SK-N-SH (cell line): ENCODE results near the gene CDC42EP4.

Experiments used
- CTCF ChIP-seq: fragments of 200-600 bp; sonication (generic); IDR thresholded peaks from 2 replicates; pipeline ENCODE4 v1.6.1; 2017; ENCODE audit warnings: antibody characterized with exemption, mild to moderate bottlenecking, moderate library complexity
- ELF1 ChIP-seq: IDR thresholded peaks from 2 replicates; pipeline ENCODE4 v1.4.0; 2012
- EZH2phosphoT487 ChIP-seq: fragments of 200-600 bp; sonication (generic); IDR thresholded peaks from 2 replicates; pipeline ENCODE4 v1.6.1; 2017; ENCODE audit warnings: low read depth, mixed run types, mild to moderate bottlenecking, antibody characterized with exemption, moderate library complexity, borderline replicate concordance
- MAX ChIP-seq: IDR thresholded peaks from 2 replicates; pipeline ENCODE4 v1.4.0; 2012; ENCODE audit warnings: low read depth
- RAD21 ChIP-seq: IDR thresholded peaks from 2 replicates; pipeline ENCODE4 v1.6.1; 2012; ENCODE audit warnings: mild to moderate bottlenecking, low read length
- REST ChIP-seq: IDR thresholded peaks from 2 replicates; pipeline ENCODE4 v1.6.1; 2012; ENCODE audit warnings: mild to moderate bottlenecking, low read depth, low read length, moderate library complexity
- RFX5 ChIP-seq: IDR thresholded peaks from 2 replicates; pipeline ENCODE4 v1.6.1; 2012; ENCODE audit warnings: mild to moderate bottlenecking, improper control_type of control experiment, low read length

- TF ChIP-seq CTCF, result peak; percentile 26
- TF ChIP-seq REST, result no peak; the same call in 1 of the 2 replicates
- no peak for TF ChIP-seq RAD21
- no peak for TF ChIP-seq EZH2phosphoT487
- TF ChIP-seq RFX5, result no peak
- no peak for TF ChIP-seq MAX
- no peak for TF ChIP-seq ELF1
Observed at GRCh38 chr17:73342541-73343167, 30.9 kb upstream of the CDC42EP4 start.
